Ishikawa (cell line): ENCODE results near the gene CDC45.

Experiments used
- CEBPB ChIP-seq: IDR thresholded peaks from 2 replicates; pipeline ENCODE4 v1.6.1; 2012
- CREB1 ChIP-seq: IDR thresholded peaks from 2 replicates; pipeline ENCODE4 v1.6.1; 2012; ENCODE audit warnings: low read depth
- EGR1 ChIP-seq: IDR thresholded peaks from 2 replicates; pipeline ENCODE4 v1.6.1; 2012
- EP300 ChIP-seq: IDR thresholded peaks from 2 replicates; pipeline ENCODE4 v1.6.1; 2012; ENCODE audit warnings: borderline replicate concordance
- FOXM1 ChIP-seq: IDR thresholded peaks from 2 replicates; pipeline ENCODE4 v1.6.1; 2012; ENCODE audit warnings: low read depth, borderline replicate concordance
- MAX ChIP-seq: IDR thresholded peaks from 2 replicates; pipeline ENCODE4 v1.6.1; 2012
- NFIC ChIP-seq: IDR thresholded peaks from 2 replicates; pipeline ENCODE4 v1.6.1; 2012
- RAD21 ChIP-seq: IDR thresholded peaks from 2 replicates; pipeline ENCODE4 v1.6.1; 2012; ENCODE audit warnings: low read depth
- REST ChIP-seq: IDR thresholded peaks from 2 replicates; pipeline ENCODE4 v1.6.1; 2012; ENCODE audit warnings: low read depth, mild to moderate bottlenecking
- TAF1 ChIP-seq: IDR thresholded peaks from 2 replicates; pipeline ENCODE4 v1.6.1; 2012; ENCODE audit warnings: low read depth, mild to moderate bottlenecking
- TCF12 ChIP-seq: IDR thresholded peaks from 2 replicates; pipeline ENCODE4 v1.6.1; 2012; ENCODE audit warnings: low read depth
- TEAD4 ChIP-seq: IDR thresholded peaks from 2 replicates; pipeline ENCODE4 v1.6.1; 2012
- USF1 ChIP-seq: IDR thresholded peaks from 2 replicates; pipeline ENCODE4 v1.6.1; 2012
- YY1 ChIP-seq: IDR thresholded peaks from 2 replicates; pipeline ENCODE4 v1.6.1; 2012; ENCODE audit warnings: low read depth
- ZBTB7A ChIP-seq: IDR thresholded peaks from 2 replicates; pipeline ENCODE4 v1.6.1; 2012; ENCODE audit warnings: low read depth

CDC45 gene

GRCh38 chr22:19440411-19441195, 39.1 kb upstream of the CDC45 start:
- TF ChIP-seq NFIC (no peak), TCF12 (no peak), EP300 (no peak), ZBTB7A (no peak), USF1 (no peak), TEAD4 (no peak), EGR1 (no peak)

- TF ChIP-seq TEAD4 (no peak), CEBPB (no peak), YY1 (no peak), NFIC (no peak), RAD21 (no peak), USF1 (no peak), CREB1 (no peak), TCF12 (no peak), EP300 (no peak), TAF1 (no peak), MAX (no peak), REST (no peak), FOXM1 (no peak), EGR1 (no peak), ZBTB7A (no peak)
Measured at GRCh38 chr22:19442166-19442565, 37.6 kb upstream of the CDC45 start.

GRCh38 chr22:19443544-19444211, 36.0 kb upstream of the CDC45 start:
- TF ChIP-seq EGR1 (no peak), YY1 (no peak), CREB1 (no peak), FOXM1 (no peak), NFIC (no peak), MAX (no peak), TAF1 (no peak), EP300 (no peak), TEAD4 (no peak), REST (no peak), ZBTB7A (no peak), RAD21 (no peak), TCF12 (no peak), CEBPB (no peak), USF1 (no peak)

GRCh38 chr22:19446603-19447329, 33.0 kb upstream of the CDC45 start:
- TF ChIP-seq CEBPB (no peak), CREB1 (no peak), USF1 (no peak), FOXM1 (no peak), TCF12 (no peak), ZBTB7A (no peak), TAF1 (no peak), YY1 (no peak), TEAD4 (no peak), NFIC (no peak)
